Measurements from ENCODE around the gene DENND1A. TPM values are rescaled to one million over a fixed set of nuclear protein-coding genes. Genes with fewer than 3 reads are reported as not detected.
"Not testable (repeated sequence)": the region's sequence is repeated elsewhere in the genome, so short reads cannot be mapped to it uniquely, and the experiment has no call there.

DENND1A gene
- total RNA-seq, 1 donor: 56.8 TPM

- peak in 2 of 3 donors; percentile 78 to 91 for DNase-seq (ENCODE audit: low read depth in 2 of 3, low spot score in 2 of 3)
Observed at GRCh38 chr9:123637945-123638634, 291.8 kb downstream of the DENND1A start.

GRCh38 chr9:123637606-123637944, 292.4 kb downstream of the DENND1A start:
- no peak for DNase-seq (ENCODE audit: low read depth in 2 of 3, low spot score in 2 of 3)

GRCh38 chr9:123636805-123637204, 293.1 kb downstream of the DENND1A start:
- not testable (repeated sequence) for DNase-seq (ENCODE audit: low read depth in 2 of 3, low spot score in 2 of 3)

- no peak for DNase-seq (ENCODE audit: low read depth in 2 of 3, low spot score in 2 of 3)
Observed at GRCh38 chr9:123631862-123632261, 298.1 kb downstream of the DENND1A start.

- DNase-seq (ENCODE audit: low read depth in 2 of 3, low spot score in 2 of 3): no peak
Observed at GRCh38 chr9:123630233-123630632, 299.7 kb downstream of the DENND1A start.

GRCh38 chr9:123629531-123629930, 300.4 kb downstream of the DENND1A start:
- DNase-seq (ENCODE audit: low read depth in 2 of 3, low spot score in 2 of 3): no peak

- no peak for DNase-seq (ENCODE audit: low read depth in 2 of 3, low spot score in 2 of 3)
Observed at GRCh38 chr9:123622711-123623241, 307.1 kb downstream of the DENND1A start.

GRCh38 chr9:123620239-123620638, 309.7 kb downstream of the DENND1A start:
- no peak for DNase-seq (ENCODE audit: low read depth in 2 of 3, low spot score in 2 of 3)

- no peak for DNase-seq (ENCODE audit: low read depth in 2 of 3, low spot score in 2 of 3)
Observed at GRCh38 chr9:123617952-123618678, 311.8 kb downstream of the DENND1A start.

GRCh38 chr9:123617286-123617685, 312.6 kb downstream of the DENND1A start:
- no peak for DNase-seq (ENCODE audit: low read depth in 2 of 3, low spot score in 2 of 3)

- DNase-seq (ENCODE audit: low read depth in 2 of 3, low spot score in 2 of 3): no peak
Observed at GRCh38 chr9:123616707-123617106, 313.2 kb downstream of the DENND1A start.

GRCh38 chr9:123615381-123615780, 314.5 kb downstream of the DENND1A start:
- peak in 1 of 3 donors; percentile 4 for DNase-seq (ENCODE audit: low read depth in 2 of 3, low spot score in 2 of 3)

- no peak for DNase-seq (ENCODE audit: low read depth in 2 of 3, low spot score in 2 of 3)
Observed at GRCh38 chr9:123614306-123615263, 315.3 kb downstream of the DENND1A start.

GRCh38 chr9:123611226-123611625, 318.7 kb downstream of the DENND1A start:
- DNase-seq (ENCODE audit: low read depth in 2 of 3, low spot score in 2 of 3): no peak

GRCh38 chr9:123609844-123610243, 320.1 kb downstream of the DENND1A start:
- no peak for DNase-seq (ENCODE audit: low read depth in 2 of 3, low spot score in 2 of 3)

GRCh38 chr9:123608104-123608503, 321.8 kb downstream of the DENND1A start:
- DNase-seq (ENCODE audit: low read depth in 2 of 3, low spot score in 2 of 3): no peak

GRCh38 chr9:123607479-123607878, 322.4 kb downstream of the DENND1A start:
- DNase-seq (ENCODE audit: low read depth in 2 of 3, low spot score in 2 of 3): no peak

GRCh38 chr9:123606141-123606540, 323.8 kb downstream of the DENND1A start:
- no peak for DNase-seq (ENCODE audit: low read depth in 2 of 3, low spot score in 2 of 3)

GRCh38 chr9:123605286-123605685, 324.6 kb downstream of the DENND1A start:
- DNase-seq (ENCODE audit: low read depth in 2 of 3, low spot score in 2 of 3): no peak

- no peak for DNase-seq (ENCODE audit: low read depth in 2 of 3, low spot score in 2 of 3)
Observed at GRCh38 chr9:123604861-123605260, 325.1 kb downstream of the DENND1A start.

- DNase-seq (ENCODE audit: low read depth in 2 of 3, low spot score in 2 of 3): no peak
Observed at GRCh38 chr9:123601828-123602227, 328.1 kb downstream of the DENND1A start.
